ENCODE data around the gene AZGP1.

The AZGP1 gene

GRCh38 chr7:100008525-100008924 lies 32.7 kb upstream of the AZGP1 start:
- H3K27ac ChIP-seq: peak overlapping the region; percentile 96
- TF ChIP-seq CTCF (conservative IDR thresholded peaks at IDR 0.05): no peak

GRCh38 chr7:100007887-100008286 lies 32.1 kb upstream of the AZGP1 start:
- no peak for TF ChIP-seq CTCF (conservative IDR thresholded peaks at IDR 0.05)
- H3K27ac ChIP-seq: peak overlapping the region; percentile 96

GRCh38 chr7:100003711-100004661 lies 28.2 kb upstream of the AZGP1 start:
- no peak for TF ChIP-seq CTCF (conservative IDR thresholded peaks at IDR 0.05)
- peak overlapping the region; percentile 96 for H3K27ac ChIP-seq

GRCh38 chr7:100000239-100000638 lies 24.4 kb upstream of the AZGP1 start:
- H3K27ac ChIP-seq: peak overlapping the region; percentile 7; the same call in 1 of the 2 replicates
- TF ChIP-seq CTCF (conservative IDR thresholded peaks at IDR 0.05): no peak

GRCh38 chr7:99997545-99998137 lies 21.8 kb upstream of the AZGP1 start:
- no peak for TF ChIP-seq CTCF (conservative IDR thresholded peaks at IDR 0.05)
- H3K27ac ChIP-seq: no peak overlapping the region

- TF ChIP-seq CTCF (conservative IDR thresholded peaks at IDR 0.05): no peak
- H3K27ac ChIP-seq: no peak overlapping the region
Observed at GRCh38 chr7:99996755-99997544, 21.1 kb upstream of the AZGP1 start.

- no peak for TF ChIP-seq CTCF (conservative IDR thresholded peaks at IDR 0.05)
- peak overlapping the region; percentile 62 for H3K27ac ChIP-seq
Observed at GRCh38 chr7:99994819-99995218, 19.0 kb upstream of the AZGP1 start.
